Left renal cortex interstitium (tissue), 4 donors: ENCODE results near the gene ZCCHC4. TPM values are rescaled to one million over a fixed set of nuclear protein-coding genes. Genes with fewer than 3 reads are reported as not detected.
"Not testable (repeated sequence)": the region's sequence is repeated elsewhere in the genome, so short reads cannot be mapped to it uniquely, and the experiment has no call there.

Experiments used
- DNase-seq, 4 donors: peaks; one replicate each; pipeline ENCODE4 v3.0.0-alpha.2; 2013; ENCODE audit warnings: low read depth in 4 of 4, low spot score in 2 of 4, missing footprints in 1 of 4
- polyA plus RNA-seq, 4 donors: library from polyadenylated mRNA; unstranded; fragments of 120-200 nt; gene quantifications; one replicate each; pipeline ENCODE4 v1.2.1, GENCODE V29; 2013; ENCODE audit not compliant: insufficient read length in 4 of 4

The ZCCHC4 gene
- polyA plus RNA-seq, 4 donors = 11.2 to 15.9 (median 12.2) TPM

- no peak for DNase-seq
These were observed 7.8 kb downstream of the ZCCHC4 start for GRCh38 chr4:25320336-25320735.

- no peak for DNase-seq
These were observed 8.2 kb downstream of the ZCCHC4 start for GRCh38 chr4:25320773-25321172.

DNA sequence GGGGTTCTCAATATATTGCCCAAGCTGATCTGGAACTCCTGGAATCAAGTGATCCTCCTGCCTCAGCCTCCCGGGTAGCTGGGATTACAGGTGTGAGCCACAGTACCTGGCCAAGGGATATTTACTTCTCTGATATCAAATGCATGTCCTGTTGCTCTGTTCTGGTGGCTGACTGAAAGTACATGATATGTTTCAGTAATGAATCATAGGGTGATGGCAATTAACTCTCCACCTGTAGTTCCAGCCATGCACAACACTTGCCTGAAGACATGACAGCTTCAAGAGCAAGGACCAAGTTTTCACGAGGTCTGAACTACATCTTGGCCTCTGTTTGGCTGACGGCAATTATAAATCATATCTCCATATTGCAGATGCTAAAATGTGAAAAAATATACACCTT is 9.1 kb downstream of the ZCCHC4 start:
- DNase-seq = no peak

GRCh38 chr4:25328463-25328862 is 15.9 kb downstream of the ZCCHC4 start:
- DNase-seq = not testable (repeated sequence)

- DNase-seq = no peak
These were observed 17.8 kb downstream of the ZCCHC4 start for GRCh38 chr4:25330335-25330734.

- DNase-seq = no peak
These were observed 18.6 kb downstream of the ZCCHC4 start for GRCh38 chr4:25330905-25331808.

DNA sequence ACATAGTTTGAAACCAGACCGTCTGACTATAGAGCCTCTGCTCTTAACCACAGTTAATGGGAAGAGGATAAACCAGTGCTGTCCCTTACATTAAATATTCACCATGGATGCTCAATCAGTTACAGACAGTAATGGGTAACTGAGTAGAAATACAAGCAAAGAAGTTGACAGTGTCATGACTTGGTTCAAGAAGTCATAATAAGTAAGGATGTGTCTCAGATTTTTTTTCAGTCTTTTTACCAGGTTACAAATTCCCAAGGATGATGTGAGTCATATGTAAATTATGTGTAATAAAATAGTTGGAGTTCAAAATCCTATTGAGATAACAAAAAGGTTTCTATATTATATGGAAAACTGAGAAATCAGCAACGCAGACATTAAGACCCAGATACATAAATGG is 31.1 kb downstream of the ZCCHC4 start:
- no peak for DNase-seq

- DNase-seq = peak in 1 of 4 donors; percentile 21
These were observed 33.2 kb downstream of the ZCCHC4 start for GRCh38 chr4:25345744-25346143.

DNA sequence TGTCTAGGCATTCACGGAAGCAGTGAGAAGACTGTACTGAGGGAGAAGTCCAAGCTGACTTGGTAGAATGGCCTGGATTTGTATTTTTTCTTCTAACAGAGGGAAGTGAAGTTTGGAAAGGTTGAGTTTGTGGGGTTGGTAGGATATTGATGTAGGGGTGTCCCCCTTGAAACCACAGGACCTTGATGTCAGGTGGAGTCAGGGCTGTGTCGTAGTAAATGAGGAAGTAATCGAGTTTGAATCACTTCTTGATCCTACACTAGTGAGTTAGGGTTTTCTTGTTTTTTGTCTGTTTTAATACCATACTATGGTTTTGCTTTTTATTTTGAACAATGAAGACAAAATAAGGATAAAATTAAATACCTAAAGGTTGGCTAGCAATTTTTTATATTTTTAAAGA is 34.3 kb downstream of the ZCCHC4 start:
- DNase-seq = no peak

- no peak for DNase-seq
These were observed 34.9 kb downstream of the ZCCHC4 start for GRCh38 chr4:25347473-25347872.

DNA sequence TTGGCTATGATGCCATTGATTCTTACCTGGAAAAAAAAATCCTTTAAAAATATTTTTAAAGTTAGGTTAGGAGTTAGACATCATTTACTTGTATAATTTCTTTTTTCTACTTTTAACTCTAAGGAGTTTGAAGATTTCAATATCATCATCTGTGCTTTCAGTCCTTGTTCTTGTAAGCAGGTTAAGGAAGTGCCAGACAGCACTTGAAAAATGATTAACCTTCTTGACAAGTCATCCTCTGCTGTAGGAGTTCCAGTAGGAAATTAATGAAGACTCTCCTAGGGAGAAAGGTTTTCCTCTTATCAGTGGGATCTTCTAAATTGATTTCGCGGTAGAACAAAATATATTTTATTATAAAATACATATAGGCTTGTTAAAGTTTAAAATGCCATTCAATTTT is 35.4 kb downstream of the ZCCHC4 start:
- DNase-seq = no peak

DNA sequence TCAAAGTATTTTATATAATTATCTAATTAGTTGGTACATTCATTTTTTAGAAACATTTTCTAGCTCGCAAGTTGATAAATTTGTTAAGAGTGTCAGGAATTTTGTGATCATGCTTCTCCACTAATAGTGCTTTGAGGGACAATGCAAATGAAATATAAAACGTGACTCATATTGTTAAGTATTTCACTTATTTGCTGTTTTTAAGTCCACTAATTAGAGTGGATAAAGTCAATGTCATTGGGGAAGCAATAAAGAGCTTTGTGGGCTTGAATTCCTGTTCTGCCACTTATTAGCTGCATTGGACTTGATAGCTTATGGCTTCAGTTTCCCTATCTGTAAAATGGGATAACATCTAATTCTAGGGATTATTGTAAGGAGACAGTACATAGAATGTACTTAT is 38.0 kb downstream of the ZCCHC4 start:
- DNase-seq = no peak

DNA sequence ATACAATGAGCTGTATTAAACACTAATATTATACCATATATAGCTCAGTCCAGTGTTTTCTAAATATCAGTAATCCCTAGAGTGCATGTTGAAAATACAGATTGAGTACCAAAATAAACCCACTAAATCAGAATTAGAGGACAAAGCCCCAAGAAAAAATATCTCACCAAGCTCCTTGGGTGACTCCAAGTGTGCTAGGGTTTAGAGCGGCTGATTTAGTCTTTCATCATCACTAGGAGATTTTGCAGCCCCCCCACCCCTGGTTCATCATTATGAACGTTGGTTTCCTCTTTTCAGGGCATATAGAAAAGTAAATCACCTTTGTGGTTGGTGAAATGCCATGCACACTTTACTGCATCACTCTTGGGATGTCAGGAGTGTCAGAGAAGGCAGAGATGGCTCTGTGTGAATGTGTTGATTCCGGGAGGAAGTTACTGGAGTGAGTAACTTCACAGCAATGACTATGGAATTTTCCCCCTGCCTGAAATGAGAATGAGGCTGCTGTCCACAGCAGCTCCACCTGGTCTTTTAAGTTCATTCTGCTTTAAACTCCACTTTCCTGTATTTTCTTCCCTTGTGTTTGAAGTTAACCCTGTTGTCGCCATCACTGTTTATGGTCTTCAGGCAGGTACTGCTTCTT is 39.3 kb downstream of the ZCCHC4 start:
- no peak for DNase-seq

DNA sequence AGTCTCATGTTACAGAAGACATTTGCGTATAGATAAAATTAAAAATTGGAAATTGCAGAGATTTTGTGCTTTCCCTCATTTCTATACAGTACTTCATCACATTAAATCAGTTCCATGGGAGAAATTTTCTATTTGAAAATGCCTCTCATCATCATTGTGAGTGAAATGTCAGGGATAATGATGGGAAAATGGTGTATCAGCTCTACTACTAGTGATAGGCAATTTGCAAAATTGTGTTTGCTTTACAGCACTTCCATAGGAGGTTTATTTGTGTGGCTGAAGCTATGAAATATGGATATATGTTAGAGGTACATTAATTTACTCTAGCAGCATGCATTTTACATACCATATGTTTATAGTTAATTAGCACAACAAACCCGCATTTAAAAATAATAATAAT is 43.5 kb downstream of the ZCCHC4 start:
- no peak for DNase-seq

DNA sequence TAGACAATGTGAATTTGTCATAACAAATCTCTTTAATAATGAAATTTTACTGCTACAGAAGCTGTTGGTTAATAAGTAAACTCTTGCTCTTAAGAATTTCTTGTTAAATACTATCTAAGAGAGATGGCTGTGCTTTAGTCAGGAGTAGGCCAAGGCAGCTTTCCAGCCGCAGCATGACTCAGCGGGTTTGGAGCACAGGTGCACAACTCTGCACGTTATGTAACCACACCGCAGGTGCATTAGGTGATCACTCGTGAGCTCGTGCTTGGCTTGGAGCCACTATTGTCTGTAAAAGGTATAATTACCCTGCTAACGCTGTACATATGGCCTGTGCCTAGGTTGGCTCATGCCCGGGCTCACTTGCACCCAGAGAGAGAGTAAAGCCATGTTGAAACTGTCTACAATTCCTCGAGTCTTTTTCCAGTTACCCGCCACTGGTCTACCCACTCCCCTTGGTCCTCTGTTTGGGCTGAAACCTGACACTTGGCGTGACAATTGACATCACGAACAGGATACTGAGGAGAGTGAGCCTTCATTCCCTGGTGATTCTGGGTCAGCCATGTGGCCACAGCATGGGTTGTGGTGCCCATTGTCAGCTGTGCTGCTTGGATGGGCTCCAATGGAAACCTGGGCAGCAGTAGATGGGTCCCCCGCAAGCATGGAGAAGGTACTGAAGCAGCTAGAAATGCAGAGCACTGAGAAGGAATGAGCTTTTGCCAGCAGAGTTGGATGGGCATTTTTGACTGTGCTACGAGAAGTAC is 46.1 kb downstream of the ZCCHC4 start:
- DNase-seq = no peak

- DNase-seq = no peak
These were observed 48.7 kb downstream of the ZCCHC4 start for GRCh38 chr4:25361253-25361652.

DNA sequence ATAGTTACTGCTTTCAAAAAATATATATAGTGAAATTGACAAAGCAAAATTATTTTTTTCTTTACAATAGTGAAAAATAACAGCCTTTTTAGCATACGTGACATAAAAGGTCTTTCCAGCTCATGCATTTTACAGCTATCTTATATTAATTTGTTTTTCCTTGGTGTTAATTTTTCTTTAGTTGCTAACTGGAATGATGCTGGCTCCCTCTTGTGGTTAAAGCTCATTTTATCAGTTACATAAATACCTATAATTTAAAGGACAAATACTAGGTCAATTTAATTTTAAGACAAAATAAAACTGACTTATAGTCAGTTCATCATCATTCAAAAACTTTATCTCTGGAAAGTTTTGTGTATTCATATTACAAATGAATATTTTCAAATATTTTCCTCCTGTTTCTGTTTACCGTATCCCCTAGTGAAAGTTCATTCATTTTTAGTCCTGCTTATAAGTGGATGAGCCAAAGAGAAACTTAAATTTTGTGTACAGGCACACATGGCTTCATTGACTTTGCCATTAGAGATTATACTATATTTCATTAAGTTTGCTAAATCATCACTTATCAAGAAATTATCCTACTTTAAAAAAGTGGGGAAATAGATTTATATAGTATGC is 54.5 kb downstream of the ZCCHC4 start:
- DNase-seq = no peak

DNA sequence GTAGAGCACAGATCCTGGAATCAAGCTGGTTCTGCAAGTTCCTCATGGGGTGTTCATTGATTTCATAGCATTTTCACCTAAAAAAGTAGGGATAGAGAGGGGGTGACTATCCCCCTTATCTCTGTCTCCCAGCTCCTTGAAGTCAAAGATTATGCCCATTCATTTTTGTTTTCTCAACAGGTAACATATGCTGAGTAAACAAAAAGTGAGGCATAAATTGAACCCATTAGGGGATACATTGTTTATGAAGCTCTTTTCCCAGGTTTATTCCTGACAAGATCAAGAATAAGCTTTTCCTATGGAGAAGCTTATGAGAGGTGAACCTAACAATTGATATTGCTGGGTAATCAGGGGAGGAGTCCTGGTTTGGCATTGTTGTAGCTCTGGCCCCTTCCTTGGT is 55.3 kb downstream of the ZCCHC4 start:
- DNase-seq = no peak

DNA sequence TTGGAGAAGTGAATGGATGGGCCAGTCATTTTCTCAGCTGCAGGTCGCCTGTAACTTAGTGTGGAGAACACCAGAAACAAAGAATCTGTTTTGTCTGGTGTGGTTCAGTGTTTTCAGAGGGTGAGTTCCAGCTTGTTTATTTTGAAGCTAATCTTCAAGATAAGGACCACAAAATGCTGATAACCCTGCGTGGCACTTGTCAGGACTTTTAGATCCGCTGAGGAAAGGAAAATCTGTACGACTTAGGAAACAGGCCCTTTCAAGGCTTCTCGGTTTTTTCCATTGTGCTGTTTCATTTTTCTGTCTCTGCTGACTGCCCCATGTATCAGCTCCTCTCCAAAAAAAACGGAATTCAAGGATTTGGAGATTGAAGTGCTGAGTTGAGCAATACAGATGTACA is 55.7 kb downstream of the ZCCHC4 start:
- no peak for DNase-seq

DNA sequence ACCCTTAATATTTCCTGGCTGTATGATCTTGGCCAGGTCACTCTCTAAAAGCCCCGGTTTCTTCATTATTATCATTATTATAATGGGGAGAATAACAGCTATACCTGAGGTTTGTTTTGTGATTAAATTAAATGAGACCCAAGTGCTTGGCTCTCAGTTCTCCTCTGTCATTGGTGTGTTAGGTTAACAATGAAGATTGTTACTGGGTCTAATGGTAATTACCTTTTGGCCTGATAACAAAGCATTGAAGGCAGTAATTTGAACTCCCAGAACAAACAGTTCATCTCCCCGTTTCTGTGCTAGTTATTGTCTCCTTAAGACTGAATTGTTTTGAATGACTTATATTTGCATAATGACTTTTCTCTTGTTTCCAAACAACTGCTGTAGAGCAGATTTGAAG is 57.7 kb downstream of the ZCCHC4 start:
- no peak for DNase-seq

DNA sequence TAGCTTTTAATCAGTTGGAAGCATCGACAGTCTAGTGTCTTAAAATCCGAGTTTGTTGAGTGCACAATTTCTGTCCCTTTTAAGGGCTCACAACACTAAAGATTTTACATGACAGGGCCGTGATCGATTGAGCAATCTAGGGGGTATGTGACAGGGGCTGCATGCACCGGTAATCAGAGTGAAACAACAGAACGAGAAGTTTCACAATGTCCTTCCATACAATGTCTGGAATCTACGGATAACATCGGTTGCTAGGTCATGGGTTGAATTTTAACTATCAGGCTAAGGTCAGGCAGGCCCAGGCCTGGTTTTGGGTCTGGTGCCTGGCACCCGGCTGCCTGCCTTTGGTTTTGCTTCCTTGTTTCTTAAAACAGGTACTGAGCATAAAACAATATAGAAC is 60.0 kb downstream of the ZCCHC4 start:
- DNase-seq = not testable (repeated sequence)
